ENCODE data around the gene DAZL. TPM values are rescaled to one million over a fixed set of nuclear protein-coding genes. Genes with fewer than 3 reads are reported as not detected.

Gene DAZL
- total RNA-seq, 1 experiment from 2014 or later = 21.2 TPM

GRCh38 chr3:16606398-16606797, 1.2 kb upstream of the DAZL start:
- Mint-ChIP-seq H3K9me3 (peaks cover 11% of the 10 kb centered on the region in 2 experiments), H3K36me3 (ENCODE audit: insufficient read depth in 1 of 3, low read depth in 3 of 3) (peaks cover 2 to 14% (median 11%) of the 10 kb centered on the region in 3 experiments; a peak in 5 of 7 replicates), H3K27me3 (ENCODE audit: low read depth) (no peaks in the 10 kb centered on the region), H3K27ac (peak overlapping the region in 2 of 3 experiments; percentile 46 to 70; a peak in 4 of 7 replicates), H3K4me3 (no peak overlapping the region), H3K4me1 (peaks cover 55 to 63% of the 10 kb centered on the region in 2 experiments)
- no peak for DNase-seq
- H2BK20ac ChIP-seq (ENCODE audit: low read depth, low read length, poor library complexity, severe bottlenecking) = no peak overlapping the region
- WGBS (ENCODE audit: extremely low coverage, insufficient read length, low lambda C conversion rate) = no CpG with 5 or more reads among the region's 4 CpGs
- no peak overlapping the region for H3K27ac ChIP-seq (ENCODE audit: insufficient read length, low read depth, low read length)
- no peak overlapping the region for H3K18ac ChIP-seq (ENCODE audit: insufficient read length, low read depth, low read length)
- no peak overlapping the region for H3K4ac ChIP-seq (ENCODE audit: low read depth, low read length)
- no peak overlapping the region for H3K14ac ChIP-seq (ENCODE audit: insufficient read depth, low read length)
- no peak overlapping the region for H2BK12ac ChIP-seq (ENCODE audit: insufficient read length, low read depth, low read length)
- peaks cover 2% of the 10 kb centered on the region; the same call in 1 of the 2 replicates for H3K4me1 ChIP-seq (ENCODE audit: insufficient read depth, low read length)
- H4K8ac ChIP-seq (replicated peaks; ENCODE audit: insufficient read length, low read depth, low read length) = no peak overlapping the region
- no peak overlapping the region for H2BK15ac ChIP-seq (ENCODE audit: low read depth, low read length)
- no peak overlapping the region for H2AK5ac ChIP-seq (ENCODE audit: insufficient read length, low read length)
- no peak overlapping the region for H2BK5ac ChIP-seq (ENCODE audit: insufficient read length, low read length)
- TF ChIP-seq CTCF (conservative IDR thresholded peaks at IDR 0.05) = no peak
- no peaks in the 10 kb centered on the region for H3K79me1 ChIP-seq (ENCODE audit: insufficient read depth, low read depth, low read length, poor library complexity, severe bottlenecking)
- H3K23ac ChIP-seq (ENCODE audit: insufficient read length, low read depth, low read length) = no peak overlapping the region
- H3K9me3 ChIP-seq (ENCODE audit: control insufficient read depth, low read depth, low read length) = no peaks in the 10 kb centered on the region
- H3K27me3 ChIP-seq (ENCODE audit: insufficient read depth, low read length) = no peaks in the 10 kb centered on the region
- H4K91ac ChIP-seq (ENCODE audit: insufficient read length, low read depth, low read length) = no peak overlapping the region
- no peak overlapping the region for H3K4me2 ChIP-seq (ENCODE audit: insufficient read depth, insufficient read length, low read length)
- no peak overlapping the region for H2AFZ ChIP-seq (ENCODE audit: low read length)
- no peaks in the 10 kb centered on the region for H3K79me2 ChIP-seq (ENCODE audit: insufficient read depth, low read length)
- H3T11ph ChIP-seq (ENCODE audit: low read length) = no peak overlapping the region
- no peak overlapping the region for H3K56ac ChIP-seq (ENCODE audit: insufficient read length, low read depth, low read length)
- no peak overlapping the region for H3K9ac ChIP-seq (ENCODE audit: extremely low read depth, insufficient read length, low read length)
- no peaks in the 10 kb centered on the region for H4K20me1 ChIP-seq (ENCODE audit: control insufficient read depth, insufficient read depth, insufficient read length)
- H2BK120ac ChIP-seq (ENCODE audit: low read depth, low read length, poor library complexity, severe bottlenecking) = no peak overlapping the region
- no peak overlapping the region for H4K5ac ChIP-seq (ENCODE audit: insufficient read length, low read depth, low read length)
- H3K23me2 ChIP-seq (ENCODE audit: insufficient read length, low read depth, low read length, poor library complexity, severe bottlenecking) = no peaks in the 10 kb centered on the region

All from H9 (cell line).